K562 (cell line): ENCODE data around the gene CTXN1. TPM values are rescaled to one million over a fixed set of nuclear protein-coding genes. Genes with fewer than 3 reads are reported as not detected.

ENCODE experiments used
- BRD9 ChIP-seq: fragments of 450-650 bp; IDR thresholded peaks from 2 replicates; pipeline ENCODE4 v1.6.1; 2018; ENCODE audit warnings: low read depth; ENCODE audit not compliant: partially characterized antibody
- ETV1 ChIP-seq: fragments of 450-650 bp; conservative IDR thresholded peaks from 2 replicates; pipeline ENCODE4 v1.6.1; 2016; ENCODE audit warnings: missing genetic modification characterization, control low read depth, low read depth, missing compliant biosample characterization
- FOXP1 ChIP-seq: sonication (generic); formaldehyde crosslinking; IDR thresholded peaks from 2 replicates; pipeline ENCODE4 v1.8.0; 2022; ENCODE audit warnings: mild to moderate bottlenecking, missing genetic modification reagents
- HOXB6 ChIP-seq: fragments of 250-450 bp; sonication (Bioruptor Pico); IDR thresholded peaks from 2 replicates; pipeline ENCODE4 v1.5.1; 2022; ENCODE audit warnings: mild to moderate bottlenecking, borderline replicate concordance
- IRF9 ChIP-seq: fragments of 450-650 bp; IDR thresholded peaks from 2 replicates; pipeline ENCODE4 v1.6.1; 2016; ENCODE audit warnings: missing biosample characterization, missing genetic modification characterization
- KLF10 ChIP-seq: fragments of 250-450 bp; sonication (Bioruptor Pico); IDR thresholded peaks from 2 replicates; pipeline ENCODE4 v1.6.1; 2021; ENCODE audit warnings: matching md5 sums
- MAFG ChIP-seq: fragments of 450-650 bp; conservative IDR thresholded peaks from 2 replicates; pipeline ENCODE4 v1.6.1; 2016; ENCODE audit warnings: missing genetic modification characterization, missing compliant biosample characterization
- MCM5 ChIP-seq: fragments of 450-650 bp; IDR thresholded peaks from 2 replicates; pipeline ENCODE4 v1.6.1; 2016; ENCODE audit warnings: low read depth
- MTA1 ChIP-seq: fragments of 450-650 bp; IDR thresholded peaks from 2 replicates; pipeline ENCODE4 v1.6.1; 2017; ENCODE audit warnings: borderline replicate concordance
- NFXL1 ChIP-seq: fragments of 450-650 bp; formaldehyde crosslinking; IDR thresholded peaks from 2 replicates; pipeline ENCODE4 v1.4.0; 2021; ENCODE audit warnings: mild to moderate bottlenecking
- NKRF ChIP-seq: fragments of 450-650 bp; IDR thresholded peaks from 2 replicates; pipeline ENCODE4 v1.6.1; 2016; ENCODE audit warnings: borderline replicate concordance
- NR2C2 ChIP-seq, 2 experiments: fragments of 200-800 bp in 1 of 2; sonication (Bioruptor generic) in 1 of 2; sonication (generic) in 1 of 2; formaldehyde crosslinking in 1 of 2; IDR thresholded peaks; 2 replicates each; pipeline versions ENCODE4 v1.6.1 to v1.8.0; 2016 to 2022; ENCODE audit warnings: mild to moderate bottlenecking in 1 of 2, missing compliant biosample characterization in 1 of 2, missing genetic modification characterization in 1 of 2, missing genetic modification reagents in 1 of 2
- POLR2H ChIP-seq: IDR thresholded peaks from 2 replicates; pipeline ENCODE4 v1.6.1; 2016; ENCODE audit warnings: missing genetic modification characterization, low read depth, mild to moderate bottlenecking, control low read depth, missing compliant biosample characterization, moderate library complexity
- SAFB2 ChIP-seq: fragments of 200-400 bp; formaldehyde crosslinking; IDR thresholded peaks from 2 replicates; pipeline ENCODE4 v1.6.1; 2018; ENCODE audit warnings: borderline replicate concordance, low read length, low read depth, moderate library complexity; ENCODE audit not compliant: severe bottlenecking
- STAG1 ChIP-seq: sonication (generic); formaldehyde crosslinking; IDR thresholded peaks from 2 replicates; pipeline ENCODE4 v1.5.0; 2020; ENCODE audit warnings: missing genetic modification reagents, borderline replicate concordance
- TCF7 ChIP-seq: sonication (generic); IDR thresholded peaks from 2 replicates; pipeline ENCODE4 v1.6.1; 2016; ENCODE audit warnings: antibody characterized with exemption, borderline replicate concordance
- TFAP4 ChIP-seq: sonication (generic); formaldehyde crosslinking; IDR thresholded peaks from 2 replicates; pipeline ENCODE4 v1.8.0; 2022; ENCODE audit warnings: missing genetic modification reagents, mild to moderate bottlenecking, moderate library complexity, borderline replicate concordance
- USF2 ChIP-seq: sonication (generic); formaldehyde crosslinking; IDR thresholded peaks from 2 replicates; pipeline ENCODE4 v1.5.0; 2020; ENCODE audit warnings: missing genetic modification reagents
- XRCC5 ChIP-seq: fragments of 200-400 bp; formaldehyde crosslinking; IDR thresholded peaks from 2 replicates; pipeline ENCODE4 v1.6.1; 2017; ENCODE audit warnings: low read depth, mild to moderate bottlenecking, low read length
- ZC3H4 ChIP-seq: sonication (generic); formaldehyde crosslinking; IDR thresholded peaks from 2 replicates; pipeline ENCODE4 v1.9.0; 2021; ENCODE audit warnings: missing genetic modification reagents, borderline replicate concordance
- ZNF217 ChIP-seq: sonication (generic); formaldehyde crosslinking; IDR thresholded peaks from 2 replicates; pipeline ENCODE4 v1.8.0; 2022; ENCODE audit warnings: mild to moderate bottlenecking, missing genetic modification reagents
- ZNF263 ChIP-seq: sonication (generic); formaldehyde crosslinking; IDR thresholded peaks from 2 replicates; pipeline ENCODE4 v1.8.0; 2022; ENCODE audit warnings: mild to moderate bottlenecking, missing genetic modification reagents, borderline replicate concordance
- ZNF79 ChIP-seq: fragments of 250-450 bp; sonication (Bioruptor Pico); IDR thresholded peaks from 2 replicates; pipeline ENCODE4 v1.4.0; 2020; ENCODE audit warnings: low read depth, mild to moderate bottlenecking, moderate library complexity
- polyA plus RNA-seq, 8 experiments: library from polyadenylated mRNA; depleted of rRNA in 4 of 8; stranded (reverse) in 5 of 8; unstranded in 3 of 8; fragments of >200 nt; fragmentation: Nextera tagmentation in 2 of 8; fragmentation: Illumina TruSeq in 1 of 8; extraction: Ambion mirVana in 2 of 8; extraction: Trizol in 1 of 8; gene quantifications; 2 replicates each; pipeline versions ENCODE4 v1.2.1 to v1.2.3, GENCODE V29; 2011 to 2014; ENCODE audit warnings: inconsistent platforms in 1 of 8, missing spikeins in 1 of 8
- total RNA-seq, 7 experiments: library from RNA; depleted of rRNA in 6 of 7; stranded (reverse); fragments of >200 nt in 6 of 7; fragmentation: Illumina TruSeq in 2 of 7; extraction: Trizol in 2 of 7; gene quantifications; 2 replicates each; pipeline versions ENCODE4 v1.2.1 to v1.2.3, GENCODE V29; 2011 to 2021; ENCODE audit warnings: low replicate concordance in 1 of 7

The CTXN1 gene
- total and polyA plus RNA-seq, 9 of the 15 experiments (the other 6 are each of a cell fraction or from before 2014, with no cell fraction given): 0.15 to 37.4 (median 1.8) TPM; not detected in 2

- no peak; the same call in 1 of the 2 replicates for TF ChIP-seq NKRF
- TF ChIP-seq KLF10 (CRISPR knock-in tag): no peak
- peak; percentile 59; the same call in 1 of the 2 replicates for TF ChIP-seq FOXP1 (CRISPR knock-in tag)
- TF ChIP-seq SAFB2: no peak
- TF ChIP-seq MTA1: no peak
- no peak for TF ChIP-seq BRD9
- TF ChIP-seq ZNF217 (CRISPR knock-in tag): no peak
- no peak for TF ChIP-seq XRCC5
- TF ChIP-seq ETV1: peak; percentile 54; the same call in 1 of the 2 replicates
- TF ChIP-seq STAG1 (CRISPR knock-in tag): no peak
- 0 out of 2 replicates have a peak, but pooled peaks have one; percentile 28 for TF ChIP-seq ZNF263 (CRISPR knock-in tag)
- TF ChIP-seq NFXL1 (CRISPR knock-in tag): no peak
- TF ChIP-seq NR2C2 (CRISPR knock-in tag; IDR thresholded peaks at IDR 0.05): no peak
- peak; percentile 81 for TF ChIP-seq NR2C2 (tag; IDR thresholded peaks at IDR 0.05)
- no peak for TF ChIP-seq POLR2H (tag)
- TF ChIP-seq ZC3H4 (CRISPR knock-in tag): no peak
- peak; percentile 36; the same call in 1 of the 2 replicates for TF ChIP-seq TFAP4 (CRISPR knock-in tag)
- TF ChIP-seq USF2 (CRISPR knock-in tag): no peak
- no peak for TF ChIP-seq HOXB6 (CRISPR knock-in tag)
- no peak for TF ChIP-seq ZNF79 (CRISPR knock-in tag)
- TF ChIP-seq MCM5: no peak
- no peak for TF ChIP-seq MAFG (tag)
- no peak for TF ChIP-seq IRF9 (tag)
- no peak for TF ChIP-seq TCF7
These were observed 6.1 kb downstream of the CTXN1 start, which contains the start of gene SNAPC2 (continued) for GRCh38 chr19:7919610-7920518.
